ENCODE measurements around the gene OR6N2. TPM values are rescaled to one million over a fixed set of nuclear protein-coding genes. Genes with fewer than 3 reads are reported as not detected.

The OR6N2 gene
- total RNA-seq, 1 donor from 2014 or later = not detected

GRCh38 chr1:158818560-158818959 is 37.6 kb upstream of the OR6N2 start:
- Mint-ChIP-seq H3K27ac (ENCODE audit: unreplicated experiment) (no peak overlapping the region), H3K4me1 (ENCODE audit: low read depth) (no peaks in the 10 kb centered on the region), H3K27me3 (ENCODE audit: low read depth) (peaks cover 3% of the 10 kb centered on the region)

GRCh38 chr1:158814970-158815369 is 34.0 kb upstream of the OR6N2 start:
- no peak for DNase-seq (ENCODE audit: low spot score)
- Mint-ChIP-seq H3K36me3 (ENCODE audit: low read depth) (no peaks in the 10 kb centered on the region), H3K27me3 (ENCODE audit: low read depth) (peaks cover 3% of the 10 kb centered on the region), H3K27ac (ENCODE audit: unreplicated experiment) (no peak overlapping the region), H3K4me1 (ENCODE audit: low read depth) (no peaks in the 10 kb centered on the region), H3K4me3 (ENCODE audit: unreplicated experiment) (no peak overlapping the region), H3K9me3 (ENCODE audit: low read depth) (no peaks in the 10 kb centered on the region)
- no peak for TF ChIP-seq CTCF (IDR thresholded peaks at IDR 0.05)

More at GRCh38 chr1:158818560-158818959, 37.6 kb upstream of the OR6N2 start:
- no peaks in the 10 kb centered on the region for H3K9me3 Mint-ChIP-seq (ENCODE audit: low read depth)
- no peak for TF ChIP-seq CTCF (IDR thresholded peaks at IDR 0.05)
- no peak overlapping the region for H3K4me3 Mint-ChIP-seq (ENCODE audit: unreplicated experiment)
- H3K36me3 Mint-ChIP-seq (ENCODE audit: low read depth) = no peaks in the 10 kb centered on the region
- no peak for DNase-seq (ENCODE audit: low spot score)

- Mint-ChIP-seq H3K27ac (ENCODE audit: unreplicated experiment) (no peak overlapping the region), H3K27me3 (ENCODE audit: low read depth) (peaks cover 3% of the 10 kb centered on the region), H3K4me1 (ENCODE audit: low read depth) (no peaks in the 10 kb centered on the region), H3K9me3 (ENCODE audit: low read depth) (no peaks in the 10 kb centered on the region), H3K36me3 (ENCODE audit: low read depth) (no peaks in the 10 kb centered on the region), H3K4me3 (ENCODE audit: unreplicated experiment) (no peak overlapping the region)
- no peak for DNase-seq (ENCODE audit: low spot score)
- TF ChIP-seq CTCF (IDR thresholded peaks at IDR 0.05) = no peak
These were observed 32.2 kb upstream of the OR6N2 start for GRCh38 chr1:158813164-158813563.

- Mint-ChIP-seq H3K27me3 (ENCODE audit: low read depth) (no peaks in the 10 kb centered on the region), H3K9me3 (ENCODE audit: low read depth) (no peaks in the 10 kb centered on the region), H3K27ac (ENCODE audit: unreplicated experiment) (no peak overlapping the region), H3K4me3 (ENCODE audit: unreplicated experiment) (no peak overlapping the region), H3K36me3 (ENCODE audit: low read depth) (no peaks in the 10 kb centered on the region), H3K4me1 (ENCODE audit: low read depth) (no peaks in the 10 kb centered on the region)
- DNase-seq (ENCODE audit: low spot score) = no peak
- TF ChIP-seq CTCF (IDR thresholded peaks at IDR 0.05) = no peak
These were observed 31.3 kb upstream of the OR6N2 start for GRCh38 chr1:158812336-158812735.

GRCh38 chr1:158810311-158810710 is 29.3 kb upstream of the OR6N2 start:
- Mint-ChIP-seq H3K4me1 (ENCODE audit: low read depth) (no peaks in the 10 kb centered on the region), H3K4me3 (ENCODE audit: unreplicated experiment) (no peak overlapping the region), H3K27me3 (ENCODE audit: low read depth) (no peaks in the 10 kb centered on the region), H3K36me3 (ENCODE audit: low read depth) (no peaks in the 10 kb centered on the region), H3K27ac (ENCODE audit: unreplicated experiment) (no peak overlapping the region), H3K9me3 (ENCODE audit: low read depth) (no peaks in the 10 kb centered on the region)
- DNase-seq (ENCODE audit: low spot score) = no peak
- no peak for TF ChIP-seq CTCF (IDR thresholded peaks at IDR 0.05)
